Skin epidermis (tissue), 12 donors: ENCODE measurements around the gene ME3.

Source experiments
- H3K27ac ChIP-seq, 21 experiments: fragments of 200-600 bp; sonication (generic) in 11 of 21; one replicate each; pipeline ENCODE4 v1.5.0; 2020; ENCODE audit warnings: mild to moderate bottlenecking in 3 of 21, inconsistent platforms in 2 of 21, moderate library complexity in 2 of 21
- H3K4me3 ChIP-seq, 7 experiments: fragments of 200-600 bp; sonication (generic) in 2 of 7; one replicate each; pipeline ENCODE4 v1.5.0; 2020; ENCODE audit warnings: inconsistent platforms in 2 of 7, mild to moderate bottlenecking in 2 of 7, moderate library complexity in 1 of 7

ME3 gene

DNA sequence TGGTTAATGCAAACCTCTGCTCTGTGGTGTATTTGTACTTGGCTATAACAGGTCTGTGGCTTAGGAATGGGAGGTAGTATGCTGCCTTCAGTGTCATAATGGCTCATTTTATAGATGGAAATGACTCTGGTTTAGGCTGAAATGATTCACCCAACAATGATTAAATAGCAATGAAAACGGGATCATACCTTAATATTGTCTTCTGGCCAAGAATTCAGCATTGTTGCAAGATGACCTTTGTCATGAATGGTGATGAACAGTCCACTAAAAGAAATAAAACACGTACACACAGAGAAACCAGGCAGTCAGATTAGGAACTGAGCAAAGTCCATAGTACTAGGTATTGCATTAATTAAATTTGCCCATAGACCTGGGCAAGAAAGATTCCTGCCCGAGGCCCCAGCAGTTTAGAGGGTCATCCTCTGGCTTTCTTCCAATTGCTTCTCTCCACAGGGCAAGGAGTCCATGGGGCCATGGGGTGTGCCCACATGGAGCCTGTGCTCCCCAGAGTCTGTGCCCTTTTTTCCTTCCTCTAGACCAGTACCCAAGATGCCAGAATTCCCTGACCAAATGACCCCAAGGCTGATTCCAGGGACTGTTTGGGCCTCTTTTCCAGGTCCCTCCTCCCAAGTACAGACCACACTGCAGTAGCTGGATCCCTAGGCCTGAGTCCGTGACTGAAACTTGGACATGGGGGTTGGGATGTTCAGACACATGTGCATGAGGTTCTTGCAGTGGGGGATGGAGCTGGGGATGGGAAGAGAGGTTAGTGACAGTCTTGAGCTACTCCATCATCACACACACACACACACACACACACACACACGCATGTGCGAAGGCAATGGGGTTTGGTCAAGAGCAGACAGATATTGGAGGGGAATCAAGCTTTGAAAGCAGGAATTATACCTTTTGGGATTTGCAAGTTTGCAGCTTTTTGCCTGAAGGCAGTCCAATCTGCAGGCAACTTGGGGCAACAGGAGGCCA lies 163.5 kb downstream of the ME3 start:
- H3K4me3 ChIP-seq = no peak overlapping the region
- H3K27ac ChIP-seq = no peak overlapping the region

DNA sequence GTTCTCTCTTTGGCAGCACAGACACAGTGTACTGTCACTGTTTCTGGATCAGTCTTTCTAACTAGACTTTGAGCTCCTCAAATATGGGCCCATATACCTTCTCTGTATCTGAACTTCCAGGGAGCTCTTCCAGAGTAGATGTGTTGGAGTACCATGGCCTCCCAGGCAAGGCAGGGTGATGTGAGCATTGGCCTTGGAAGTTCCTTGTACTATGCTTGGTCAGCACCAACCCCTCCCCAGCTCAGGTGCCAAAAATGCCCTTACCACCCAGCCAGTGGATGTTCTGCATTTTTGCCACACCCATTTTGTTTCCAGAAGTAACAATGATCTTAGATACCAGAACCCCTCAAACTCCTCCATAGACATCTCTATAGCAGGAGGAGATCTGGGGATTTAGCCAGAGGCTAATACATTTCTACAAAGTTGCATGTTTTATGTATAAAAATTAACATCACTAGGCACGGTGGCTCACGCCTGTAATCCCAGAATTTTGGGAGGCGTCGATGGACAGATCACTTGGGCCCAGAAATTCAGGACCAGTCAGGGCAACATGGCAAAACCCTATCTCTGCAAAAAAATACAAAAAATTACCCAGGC lies 165.1 kb downstream of the ME3 start:
- no peak overlapping the region for H3K4me3 ChIP-seq
- H3K27ac ChIP-seq = no peak overlapping the region

GRCh38 chr11:86506235-86506634 lies 166.2 kb downstream of the ME3 start:
- no peak overlapping the region for H3K4me3 ChIP-seq
- no peak overlapping the region for H3K27ac ChIP-seq

DNA sequence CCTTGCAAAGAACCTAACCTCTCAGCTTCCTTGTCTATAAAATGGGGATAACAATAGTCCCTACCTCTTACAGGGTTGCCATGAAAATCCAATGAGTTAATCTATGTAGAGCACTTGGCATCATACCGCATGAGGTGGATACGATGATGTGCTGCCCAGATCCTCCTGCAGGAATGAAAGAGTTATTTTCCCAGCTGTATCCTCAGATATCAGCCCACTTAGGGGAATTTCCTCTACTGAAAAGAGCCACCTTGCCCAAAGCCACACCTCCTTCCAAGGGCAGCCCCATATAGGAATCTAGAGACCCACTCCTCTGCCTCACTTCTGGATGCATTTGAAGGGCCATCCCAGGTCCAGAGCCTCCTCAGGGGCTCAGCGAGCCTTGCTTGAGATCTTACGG lies 169.3 kb downstream of the ME3 start:
- no peak overlapping the region for H3K4me3 ChIP-seq
- peak overlapping the region in 2 of 21 experiments; percentile 30 to 57 for H3K27ac ChIP-seq

DNA sequence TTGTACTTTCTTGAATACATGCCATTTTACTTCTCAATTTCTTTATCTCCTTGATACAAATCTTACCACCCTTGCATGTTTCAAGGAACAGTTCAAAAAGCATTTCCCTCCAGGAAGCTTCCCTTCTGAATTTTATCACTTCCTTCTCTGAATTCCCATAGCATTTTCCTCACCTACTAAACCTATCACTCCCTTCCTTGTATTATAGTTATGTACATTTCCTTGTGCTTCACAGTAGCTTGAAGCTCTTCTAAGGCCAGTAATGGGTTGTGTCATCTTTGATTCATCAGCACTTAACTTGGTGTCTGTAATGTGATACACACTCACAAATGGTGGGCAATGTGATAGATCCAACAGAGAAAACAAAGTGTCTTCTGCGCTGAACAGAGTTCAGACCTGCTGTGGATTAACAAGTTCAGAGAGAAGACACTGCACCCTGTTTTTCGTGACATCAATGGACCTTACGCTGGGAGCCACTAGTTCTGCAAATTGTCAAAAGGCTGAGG lies 170.2 kb downstream of the ME3 start:
- no peak overlapping the region for H3K27ac ChIP-seq
- no peak overlapping the region for H3K4me3 ChIP-seq

GRCh38 chr11:86500500-86501140 lies 171.8 kb downstream of the ME3 start:
- Histone ChIP-seq H3K4me3 (no peak overlapping the region), H3K27ac (no peak overlapping the region)

- Histone ChIP-seq H3K27ac (no peak overlapping the region), H3K4me3 (no peak overlapping the region)
Observed at GRCh38 chr11:86499723-86500129, 172.7 kb downstream of the ME3 start.

- Histone ChIP-seq H3K4me3 (no peak overlapping the region), H3K27ac (no peak overlapping the region)
Observed at GRCh38 chr11:86497836-86498235, 174.6 kb downstream of the ME3 start.

DNA sequence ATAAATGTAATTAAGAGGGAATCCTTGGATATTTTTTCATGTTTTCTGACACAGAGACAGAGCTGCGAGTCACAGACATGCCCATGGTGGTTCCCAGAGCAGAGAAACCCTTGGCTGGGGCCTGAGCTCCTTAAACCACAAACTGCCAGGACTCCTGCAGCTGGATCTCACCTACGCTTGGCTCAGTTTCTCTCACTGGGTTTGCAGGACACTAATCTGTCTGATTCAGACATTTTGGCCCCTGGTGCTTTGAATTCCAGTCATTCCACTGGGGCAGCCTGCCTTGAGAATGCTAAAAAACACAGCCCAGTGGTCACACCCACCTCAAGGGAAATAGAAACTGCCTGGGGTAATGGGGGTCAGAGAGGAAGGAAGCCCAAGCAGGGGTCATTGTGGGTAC lies 175.1 kb downstream of the ME3 start:
- no peak overlapping the region for H3K27ac ChIP-seq
- H3K4me3 ChIP-seq = no peak overlapping the region

GRCh38 chr11:86495351-86495750 lies 177.1 kb downstream of the ME3 start:
- H3K4me3 ChIP-seq = no peak overlapping the region
- no peak overlapping the region for H3K27ac ChIP-seq

- no peak overlapping the region for H3K27ac ChIP-seq
- H3K4me3 ChIP-seq = no peak overlapping the region
Observed at GRCh38 chr11:86492370-86493010, 179.9 kb downstream of the ME3 start.

DNA sequence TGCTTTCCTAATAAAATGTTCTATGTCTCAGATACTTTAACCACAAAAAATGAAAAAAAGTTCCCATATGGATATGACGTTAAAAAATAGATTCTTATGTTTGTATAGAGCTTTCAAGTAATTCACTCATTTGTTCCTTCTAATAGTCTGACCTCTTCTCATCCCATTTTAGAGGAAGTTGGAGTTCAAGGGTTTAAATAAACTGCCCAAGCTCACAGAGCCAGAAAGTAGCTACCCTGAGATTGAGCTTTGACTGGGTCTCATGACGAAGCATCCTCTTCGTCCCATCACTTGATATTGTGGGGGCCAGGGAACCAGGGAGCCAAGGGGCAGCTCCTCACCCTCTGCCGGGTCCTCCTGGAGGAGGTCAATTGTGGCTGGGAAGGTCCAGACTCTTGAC lies 181.4 kb downstream of the ME3 start:
- Histone ChIP-seq H3K4me3 (no peak overlapping the region), H3K27ac (no peak overlapping the region)

DNA sequence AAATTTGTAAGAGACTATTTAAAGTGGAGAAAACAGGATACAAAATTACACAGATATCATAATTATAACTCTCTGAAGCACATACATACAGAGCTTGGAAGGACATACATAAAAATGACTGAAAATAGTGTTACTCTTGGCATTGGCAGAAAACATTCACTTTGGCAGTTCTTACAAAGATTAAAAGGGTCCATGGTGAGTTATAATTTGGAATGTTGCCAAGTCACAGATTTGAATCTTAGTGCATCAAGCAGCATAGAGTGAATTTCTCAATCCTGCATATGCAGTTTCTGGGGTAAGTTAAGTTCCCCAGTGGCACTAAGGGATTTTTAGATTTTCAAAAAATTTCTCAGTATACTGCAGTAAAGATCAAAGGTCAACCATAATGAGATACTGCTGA lies 181.8 kb downstream of the ME3 start:
- no peak overlapping the region for H3K4me3 ChIP-seq
- no peak overlapping the region for H3K27ac ChIP-seq

GRCh38 chr11:86489442-86489841 lies 183.0 kb downstream of the ME3 start:
- H3K4me3 ChIP-seq = no peak overlapping the region

DNA sequence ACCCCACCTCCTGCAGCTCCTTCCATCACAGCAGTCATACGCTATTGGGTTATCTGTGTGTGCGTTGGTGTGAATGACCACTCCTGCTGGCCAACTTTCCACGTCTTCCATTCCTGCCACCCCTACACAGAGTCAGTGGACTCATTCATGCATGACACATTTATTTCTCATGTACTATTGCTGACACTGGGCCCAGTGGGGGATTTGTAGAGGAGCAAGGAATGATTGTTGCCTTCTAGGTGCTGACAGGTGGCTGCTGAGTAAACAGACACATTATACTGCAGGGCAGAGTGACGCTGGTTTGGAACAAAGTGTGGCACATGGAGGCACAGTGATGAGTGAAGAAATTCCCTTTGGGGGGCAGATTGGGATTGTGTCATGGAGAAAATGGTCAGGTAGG lies 183.9 kb downstream of the ME3 start:
- no peak overlapping the region for H3K27ac ChIP-seq
- H3K4me3 ChIP-seq = no peak overlapping the region

More at GRCh38 chr11:86489442-86489841, 183.0 kb downstream of the ME3 start:
- no peak overlapping the region for H3K27ac ChIP-seq

DNA sequence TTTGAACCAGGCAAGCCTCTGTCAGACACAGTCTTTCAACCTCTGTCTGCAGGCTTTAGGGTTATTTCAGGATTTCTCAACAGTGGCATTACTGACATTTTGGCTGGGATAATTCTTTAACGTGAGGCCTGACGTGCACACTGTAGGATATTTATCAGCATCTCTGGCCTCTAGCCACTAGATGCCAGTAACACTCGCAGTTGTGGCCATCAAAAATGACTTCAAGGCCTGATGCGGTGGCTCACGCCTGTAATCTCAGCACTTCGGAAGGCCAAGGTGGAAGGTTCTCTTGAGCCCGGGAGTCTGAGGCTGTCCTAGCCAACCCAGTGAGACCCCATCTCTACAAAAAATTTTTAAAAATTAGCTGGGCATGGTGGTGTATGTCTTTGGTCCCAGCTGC lies 184.7 kb downstream of the ME3 start:
- Histone ChIP-seq H3K27ac (no peak overlapping the region), H3K4me3 (no peak overlapping the region)

- H3K27ac ChIP-seq = peak overlapping the region in 4 of 21 experiments; percentile 5 to 73 (median 48)
- no peak overlapping the region for H3K4me3 ChIP-seq
Observed at GRCh38 chr11:86486261-86487030, 186.0 kb downstream of the ME3 start.

- Histone ChIP-seq H3K27ac (peak overlapping the region in 10 of 21 experiments; percentile 2 to 84 (median 52)), H3K4me3 (no peak overlapping the region)
Observed at GRCh38 chr11:86484795-86485166, 187.6 kb downstream of the ME3 start.
